ENCODE measurements around the gene ST6GALNAC4. TPM values are rescaled to one million over a fixed set of nuclear protein-coding genes. Genes with fewer than 3 reads are reported as not detected.

Gene ST6GALNAC4
- total and polyA plus RNA-seq, 8 donors: 20.7 to 89.9 (median 26.4) TPM

GRCh38 chr9:127953154-127953553, 36.3 kb upstream of the ST6GALNAC4 start:
- ATAC-seq: no peak
- no peak for TF ChIP-seq CTCF (IDR thresholded peaks at IDR 0.05)

GRCh38 chr9:127950513-127951289, 33.9 kb upstream of the ST6GALNAC4 start:
- intact Hi-C loops (cut with DNase I): no loop called here
- no peaks in the 10 kb centered on the region for H3K27me3 ChIP-seq
- peaks cover 16 to 20% of the 10 kb centered on the region in 2 donors for H3K4me1 ChIP-seq
- TF ChIP-seq CTCF (IDR thresholded peaks at IDR 0.05): no peak
- DNase-seq (peak in 1 of 4 donors; percentile 77), ATAC-seq (no peak)
- H3K9me3 ChIP-seq: no peaks in the 10 kb centered on the region
- H3K4me3 ChIP-seq: no peak overlapping the region
- H3K36me3 ChIP-seq: no peaks in the 10 kb centered on the region
- no peak overlapping the region for H3K27ac ChIP-seq

More at GRCh38 chr9:127953154-127953553, 36.3 kb upstream of the ST6GALNAC4 start:
- no peaks in the 10 kb centered on the region for H3K9me3 ChIP-seq
- H3K27ac ChIP-seq: no peak overlapping the region
- H3K4me3 ChIP-seq: no peak overlapping the region
- no peaks in the 10 kb centered on the region for H3K36me3 ChIP-seq
- H3K4me1 ChIP-seq: peaks cover 20 to 26% of the 10 kb centered on the region in 2 donors
- DNase-seq: no peak
- intact Hi-C loops (cut with DNase I): no loop called here
- no peaks in the 10 kb centered on the region for H3K27me3 ChIP-seq

- Histone ChIP-seq H3K4me3 (no peak overlapping the region), H3K4me1 (peaks cover 11 to 13% of the 10 kb centered on the region in 2 donors), H3K27ac (no peak overlapping the region), H3K36me3 (peaks cover 0 to 5% of the 10 kb centered on the region in 2 donors), H3K9me3 (no peaks in the 10 kb centered on the region), H3K27me3 (no peaks in the 10 kb centered on the region)
- peak in 1 of 4 donors; percentile 24 for DNase-seq
- ATAC-seq: no peak
- TF ChIP-seq CTCF (IDR thresholded peaks at IDR 0.05): no peak
- intact Hi-C loops (cut with DNase I): loop anchor here in 1 of 2 donors (10.0 kb wide), 2 partner anchors 85 to 165 kb away; no protein-coding TSS in a partner anchor
These were observed 33.1 kb upstream of the ST6GALNAC4 start for GRCh38 chr9:127949827-127950512.

GRCh38 chr9:127947841-127948710, 31.2 kb upstream of the ST6GALNAC4 start:
- no peak for ATAC-seq
- DNase-seq: peak in 1 of 4 donors; percentile 60
- Histone ChIP-seq H3K27ac (no peak overlapping the region), H3K36me3 (peaks cover 0 to 17% of the 10 kb centered on the region in 2 donors), H3K4me1 (peaks cover 4 to 13% of the 10 kb centered on the region in 2 donors), H3K4me3 (no peak overlapping the region), H3K27me3 (no peaks in the 10 kb centered on the region), H3K9me3 (no peaks in the 10 kb centered on the region)
- no peak for TF ChIP-seq CTCF (IDR thresholded peaks at IDR 0.05)
- intact Hi-C loops (cut with DNase I): loop anchor here in 1 of 2 donors (10.0 kb wide), 2 partner anchors 87 to 167 kb away; no protein-coding TSS in a partner anchor
